Neural cell (in vitro differentiated cells): ENCODE measurements around the gene ASPSCR1. TPM values are rescaled to one million over a fixed set of nuclear protein-coding genes. Genes with fewer than 3 reads are reported as not detected.

ENCODE experiments used
- H2AFZ ChIP-seq: fragments of 200-600, 300-800 bp; sonication (generic), shearing (Covaris generic); 2 replicates; pipeline ENCODE4 v1.6.0; 2014; ENCODE audit warnings: low read depth, mild to moderate bottlenecking, antibody characterized with exemption, low read length, moderate library complexity
- H3F3A ChIP-seq: fragments of 200-600 bp; shearing (Covaris generic); 2 replicates; pipeline ENCODE4 v1.6.1; 2016; ENCODE audit warnings: mild to moderate bottlenecking, moderate library complexity, mixed read lengths, antibody characterized with exemption, low read length; ENCODE audit not compliant: insufficient read depth, poor library complexity, severe bottlenecking
- H3K27ac ChIP-seq: fragments of 200-600, 300-800 bp; sonication (generic), shearing (Covaris generic); 2 replicates; pipeline ENCODE4 v1.5.1; 2014; ENCODE audit warnings: mild to moderate bottlenecking, low read length, moderate library complexity
- H3K27me3 ChIP-seq: fragments of 300-800, 200-600 bp; sonication (generic), shearing (Covaris generic); 2 replicates; pipeline ENCODE4 v1.6.0; 2014; ENCODE audit warnings: mild to moderate bottlenecking, low read depth, low read length, moderate library complexity; ENCODE audit not compliant: insufficient read depth
- H3K36me3 ChIP-seq: fragments of 300-800, 200-600 bp; sonication (generic), shearing (Covaris generic); 2 replicates; pipeline ENCODE4 v1.5.1; 2014; ENCODE audit warnings: mild to moderate bottlenecking, antibody characterized with exemption, low read length, moderate library complexity; ENCODE audit not compliant: insufficient read depth
- H3K4me2 ChIP-seq: fragments of 300-800, 200-600 bp; sonication (generic), shearing (Covaris generic); 2 replicates; pipeline ENCODE4 v1.6.0; 2014; ENCODE audit warnings: mild to moderate bottlenecking, low read length
- H3K4me3 ChIP-seq: fragments of 300-800, 200-600 bp; sonication (generic), shearing (Covaris generic); 2 replicates; pipeline ENCODE4 v1.5.1; 2014; ENCODE audit warnings: mild to moderate bottlenecking, low read length, moderate library complexity
- H3K79me2 ChIP-seq: fragments of 200-600 bp; shearing (Covaris generic); replicated peaks from 2 replicates; pipeline ENCODE4 v1.6.0; 2014; ENCODE audit warnings: mild to moderate bottlenecking, low read length, moderate library complexity; ENCODE audit not compliant: insufficient read depth
- H3K9ac ChIP-seq: fragments of 300-800, 200-600 bp; sonication (generic), shearing (Covaris generic); 2 replicates; pipeline ENCODE4 v1.6.1; 2016; ENCODE audit warnings: mild to moderate bottlenecking, low read length, mixed read lengths
- H3K9me2 ChIP-seq: fragments of 200-600 bp; shearing (Covaris generic); 2 replicates; pipeline ENCODE4 v1.6.1; 2016; ENCODE audit warnings: mild to moderate bottlenecking, low read length, mixed read lengths; ENCODE audit not compliant: insufficient read depth
- H3K9me3 ChIP-seq: fragments of 200-600, 300-800 bp; sonication (generic), shearing (Covaris generic); 2 replicates; pipeline ENCODE4 v1.6.1; 2016; ENCODE audit warnings: mild to moderate bottlenecking, mixed run types, low read length, moderate library complexity, mixed read lengths
- H4K20me1 ChIP-seq: fragments of 200-600 bp; shearing (Covaris generic); 2 replicates; pipeline ENCODE4 v1.6.1; 2016; ENCODE audit warnings: mild to moderate bottlenecking, mixed run types; ENCODE audit not compliant: insufficient read depth
- EP300 ChIP-seq: fragments of 450-650 bp; conservative IDR thresholded peaks from 2 replicates; pipeline ENCODE4 v1.6.1; 2014; ENCODE audit warnings: antibody characterized with exemption, mild to moderate bottlenecking, moderate library complexity; ENCODE audit not compliant: poor library complexity, severe bottlenecking
- EZH2 ChIP-seq: fragments of 200-600, 300-800 bp; shearing (Covaris generic), sonication (generic); IDR thresholded peaks from 2 replicates; pipeline ENCODE4 v1.6.1; 2014; ENCODE audit warnings: antibody characterized with exemption, low read length, borderline replicate concordance, mild to moderate bottlenecking; ENCODE audit not compliant: insufficient read depth, poor library complexity, severe bottlenecking
- MXI1 ChIP-seq: fragments of 450-650 bp; conservative IDR thresholded peaks from 2 replicates; pipeline ENCODE4 v1.6.1; 2014; ENCODE audit warnings: antibody characterized with exemption, mild to moderate bottlenecking; ENCODE audit not compliant: poor library complexity, severe bottlenecking
- POLR2AphosphoS5 ChIP-seq: IDR thresholded peaks from 2 replicates; pipeline ENCODE4 v1.6.1; 2012
- RAD21 ChIP-seq: fragments of 450-650 bp; conservative IDR thresholded peaks from 2 replicates; pipeline ENCODE4 v1.6.1; 2014; ENCODE audit warnings: antibody characterized with exemption, mild to moderate bottlenecking, moderate library complexity
- SMC3 ChIP-seq: fragments of 450-650 bp; conservative IDR thresholded peaks from 2 replicates; pipeline ENCODE4 v1.6.1; 2014; ENCODE audit warnings: antibody characterized with exemption, mild to moderate bottlenecking, moderate library complexity; ENCODE audit not compliant: poor library complexity
- TAF1 ChIP-seq: IDR thresholded peaks from 2 replicates; pipeline ENCODE4 v1.6.1; 2012; ENCODE audit warnings: low read depth
- polyA plus RNA-seq: library from polyadenylated mRNA; depleted of rRNA; stranded (reverse); fragments of >200 nt; gene quantifications from 2 replicates; pipeline ENCODE4 v1.2.3, GENCODE V29; 2014
- TF ChIP-seq, protein P1 (sequence below): IDR thresholded peaks from 2 replicates; pipeline ENCODE4 v1.6.1; 2012; ENCODE audit warnings: borderline replicate concordance
- TF ChIP-seq, protein P2 (sequence below): fragments of 450-650 bp; IDR thresholded peaks from 2 replicates; pipeline ENCODE4 v1.5.1; 2014; ENCODE audit warnings: antibody characterized with exemption, mild to moderate bottlenecking, moderate library complexity; ENCODE audit not compliant: poor library complexity, severe bottlenecking

ASPSCR1 gene
- polyA plus RNA-seq, 1 donor from 2014 or later: 28.0 TPM

- Histone ChIP-seq H3K4me3 (no peak overlapping the region), H3K9me2 (no peaks in the 10 kb centered on the region), H4K20me1 (no peaks in the 10 kb centered on the region), H3K4me2 (no peak overlapping the region), H3K9me3 (no peaks in the 10 kb centered on the region), H2AFZ (no peak overlapping the region), H3K27ac (no peak overlapping the region), H3F3A (no peaks in the 10 kb centered on the region), H3K79me2 (no peaks in the 10 kb centered on the region), H3K9ac (no peak overlapping the region), H3K36me3 (no peaks in the 10 kb centered on the region), H3K27me3 (no peaks in the 10 kb centered on the region)
- TF ChIP-seq POLR2AphosphoS5: no peak
- no peak for TF ChIP-seq EP300
- no peak for TF ChIP-seq MXI1
- TF ChIP-seq, protein P1, sequence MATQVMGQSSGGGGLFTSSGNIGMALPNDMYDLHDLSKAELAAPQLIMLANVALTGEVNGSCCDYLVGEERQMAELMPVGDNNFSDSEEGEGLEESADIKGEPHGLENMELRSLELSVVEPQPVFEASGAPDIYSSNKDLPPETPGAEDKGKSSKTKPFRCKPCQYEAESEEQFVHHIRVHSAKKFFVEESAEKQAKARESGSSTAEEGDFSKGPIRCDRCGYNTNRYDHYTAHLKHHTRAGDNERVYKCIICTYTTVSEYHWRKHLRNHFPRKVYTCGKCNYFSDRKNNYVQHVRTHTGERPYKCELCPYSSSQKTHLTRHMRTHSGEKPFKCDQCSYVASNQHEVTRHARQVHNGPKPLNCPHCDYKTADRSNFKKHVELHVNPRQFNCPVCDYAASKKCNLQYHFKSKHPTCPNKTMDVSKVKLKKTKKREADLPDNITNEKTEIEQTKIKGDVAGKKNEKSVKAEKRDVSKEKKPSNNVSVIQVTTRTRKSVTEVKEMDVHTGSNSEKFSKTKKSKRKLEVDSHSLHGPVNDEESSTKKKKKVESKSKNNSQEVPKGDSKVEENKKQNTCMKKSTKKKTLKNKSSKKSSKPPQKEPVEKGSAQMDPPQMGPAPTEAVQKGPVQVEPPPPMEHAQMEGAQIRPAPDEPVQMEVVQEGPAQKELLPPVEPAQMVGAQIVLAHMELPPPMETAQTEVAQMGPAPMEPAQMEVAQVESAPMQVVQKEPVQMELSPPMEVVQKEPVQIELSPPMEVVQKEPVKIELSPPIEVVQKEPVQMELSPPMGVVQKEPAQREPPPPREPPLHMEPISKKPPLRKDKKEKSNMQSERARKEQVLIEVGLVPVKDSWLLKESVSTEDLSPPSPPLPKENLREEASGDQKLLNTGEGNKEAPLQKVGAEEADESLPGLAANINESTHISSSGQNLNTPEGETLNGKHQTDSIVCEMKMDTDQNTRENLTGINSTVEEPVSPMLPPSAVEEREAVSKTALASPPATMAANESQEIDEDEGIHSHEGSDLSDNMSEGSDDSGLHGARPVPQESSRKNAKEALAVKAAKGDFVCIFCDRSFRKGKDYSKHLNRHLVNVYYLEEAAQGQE: no peak
- TF ChIP-seq, protein P2, sequence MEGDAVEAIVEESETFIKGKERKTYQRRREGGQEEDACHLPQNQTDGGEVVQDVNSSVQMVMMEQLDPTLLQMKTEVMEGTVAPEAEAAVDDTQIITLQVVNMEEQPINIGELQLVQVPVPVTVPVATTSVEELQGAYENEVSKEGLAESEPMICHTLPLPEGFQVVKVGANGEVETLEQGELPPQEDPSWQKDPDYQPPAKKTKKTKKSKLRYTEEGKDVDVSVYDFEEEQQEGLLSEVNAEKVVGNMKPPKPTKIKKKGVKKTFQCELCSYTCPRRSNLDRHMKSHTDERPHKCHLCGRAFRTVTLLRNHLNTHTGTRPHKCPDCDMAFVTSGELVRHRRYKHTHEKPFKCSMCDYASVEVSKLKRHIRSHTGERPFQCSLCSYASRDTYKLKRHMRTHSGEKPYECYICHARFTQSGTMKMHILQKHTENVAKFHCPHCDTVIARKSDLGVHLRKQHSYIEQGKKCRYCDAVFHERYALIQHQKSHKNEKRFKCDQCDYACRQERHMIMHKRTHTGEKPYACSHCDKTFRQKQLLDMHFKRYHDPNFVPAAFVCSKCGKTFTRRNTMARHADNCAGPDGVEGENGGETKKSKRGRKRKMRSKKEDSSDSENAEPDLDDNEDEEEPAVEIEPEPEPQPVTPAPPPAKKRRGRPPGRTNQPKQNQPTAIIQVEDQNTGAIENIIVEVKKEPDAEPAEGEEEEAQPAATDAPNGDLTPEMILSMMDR: no peak
- TF ChIP-seq EZH2: no peak
- TF ChIP-seq SMC3: no peak
- TF ChIP-seq RAD21: no peak
- TF ChIP-seq TAF1: no peak
Measured at GRCh38 chr17:81994593-81995462, 17.4 kb downstream of the ASPSCR1 start.

- no peaks in the 10 kb centered on the region for H3K9me3 ChIP-seq
- H2AFZ ChIP-seq: no peak overlapping the region
- no peak overlapping the region for H3K4me3 ChIP-seq
- H3F3A ChIP-seq: no peaks in the 10 kb centered on the region
- H3K4me2 ChIP-seq: no peak overlapping the region
- H3K27ac ChIP-seq: no peak overlapping the region
- H3K9ac ChIP-seq: no peak overlapping the region
- TF ChIP-seq TAF1: no peak
- TF ChIP-seq, protein P2: no peak
- TF ChIP-seq RAD21: no peak
- H3K9me2 ChIP-seq: no peaks in the 10 kb centered on the region
- H3K27me3 ChIP-seq: no peaks in the 10 kb centered on the region
- H3K36me3 ChIP-seq: no peaks in the 10 kb centered on the region
- H4K20me1 ChIP-seq: no peaks in the 10 kb centered on the region
- no peaks in the 10 kb centered on the region for H3K79me2 ChIP-seq
Measured at GRCh38 chr17:81995463-81996231, 18.2 kb downstream of the ASPSCR1 start.
